Measurements from ENCODE around the gene STX2.
"Not testable (repeated sequence)": the region's sequence is repeated elsewhere in the genome, so short reads cannot be mapped to it uniquely, and the experiment has no call there.

STX2 gene

DNA sequence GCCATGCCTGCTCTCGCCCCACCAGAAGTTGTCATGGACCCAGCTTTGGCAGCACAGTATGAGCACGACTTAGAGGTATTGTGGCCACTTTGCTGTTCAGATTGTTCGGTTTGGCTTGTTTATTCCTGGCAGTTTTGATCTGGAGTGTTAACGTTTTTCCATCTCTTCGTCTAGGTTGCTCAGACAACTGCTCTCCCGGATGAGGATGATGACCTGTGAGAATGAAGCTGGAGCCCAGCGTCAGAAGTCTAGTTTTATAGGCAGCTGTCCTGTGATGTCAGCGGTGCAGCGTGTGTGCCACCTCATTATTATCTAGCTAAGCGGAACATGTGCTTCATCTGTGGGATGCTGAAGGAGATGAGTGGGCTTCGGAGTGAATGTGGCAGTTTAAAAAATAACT is 36.7 kb upstream of the STX2 start:
- not testable (repeated sequence) for H3K9me3 ChIP-seq (replicated peaks; ENCODE audit: low read length); H3K9ac ChIP-seq (ENCODE audit: low read depth, low read length); H3K27me3 ChIP-seq (ENCODE audit: control insufficient read depth, insufficient read depth, low read length); H3K4me3 ChIP-seq (ENCODE audit: low read length); H3K4me2 ChIP-seq (ENCODE audit: low read length)
- Histone ChIP-seq H3K36me3 (ENCODE audit: insufficient read depth, low read length) (peaks cover 55% of the 10 kb centered on the region), H3K4me1 (ENCODE audit: control insufficient read depth, insufficient read depth, low read length) (peaks cover 24% of the 10 kb centered on the region)

DNA sequence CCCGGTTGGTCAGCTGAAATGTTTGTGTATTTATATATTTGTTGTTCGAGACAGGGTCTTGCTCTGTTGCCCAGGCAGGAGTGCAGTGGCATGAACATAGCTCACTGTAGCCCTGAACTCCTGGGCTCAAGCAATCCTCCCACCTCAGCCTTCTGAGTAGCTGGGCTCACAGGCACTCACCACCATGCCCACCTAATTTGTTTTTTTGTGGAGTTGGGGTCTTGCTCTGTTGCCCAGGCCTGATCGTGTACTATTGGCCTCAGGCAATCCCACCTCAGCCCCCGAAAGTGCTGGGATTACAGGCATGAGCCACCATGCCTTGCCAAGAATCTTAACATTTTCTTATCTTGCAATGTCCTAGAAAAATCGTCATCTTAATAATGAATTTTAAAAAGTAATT is 36.1 kb upstream of the STX2 start:
- Histone ChIP-seq H3K4me3 (ENCODE audit: low read length) (no peak overlapping the region), H3K4me2 (ENCODE audit: low read length) (no peak overlapping the region), H3K27me3 (ENCODE audit: control insufficient read depth, insufficient read depth, low read length) (no peaks in the 10 kb centered on the region), H3K36me3 (ENCODE audit: insufficient read depth, low read length) (peaks cover 55% of the 10 kb centered on the region), H3K4me1 (ENCODE audit: control insufficient read depth, insufficient read depth, low read length) (peaks cover 27% of the 10 kb centered on the region), H3K9ac (ENCODE audit: low read depth, low read length) (no peak overlapping the region), H3K9me3 (replicated peaks; ENCODE audit: low read length) (no peaks in the 10 kb centered on the region)

DNA sequence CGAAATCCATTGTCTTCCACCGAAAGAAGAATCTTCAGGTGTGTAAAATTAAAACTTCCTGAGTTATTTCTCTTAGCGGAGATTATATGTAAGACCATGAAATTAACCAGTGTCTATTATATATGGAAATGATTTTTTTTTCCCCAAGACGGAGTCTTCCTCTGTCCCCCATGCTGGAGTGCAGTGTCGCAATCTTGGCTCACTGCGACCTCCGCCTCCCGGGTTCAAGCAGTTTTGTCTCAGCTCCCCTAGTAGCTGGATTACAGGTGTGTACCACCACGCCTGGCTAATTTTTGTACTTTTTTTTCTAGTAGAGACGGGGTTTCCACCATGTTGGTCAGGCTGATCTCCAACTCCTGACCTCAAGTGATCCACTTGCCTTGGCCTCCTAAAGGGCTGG is 35.6 kb upstream of the STX2 start:
- peaks cover 55% of the 10 kb centered on the region for H3K36me3 ChIP-seq (ENCODE audit: insufficient read depth, low read length)
- H3K4me3 ChIP-seq (ENCODE audit: low read length), result no peak overlapping the region
- H3K4me1 ChIP-seq (ENCODE audit: control insufficient read depth, insufficient read depth, low read length), result peaks cover 24% of the 10 kb centered on the region
- H3K9ac ChIP-seq (ENCODE audit: low read depth, low read length), result no peak overlapping the region
- H3K27me3 ChIP-seq (ENCODE audit: control insufficient read depth, insufficient read depth, low read length), result no peaks in the 10 kb centered on the region
- H3K4me2 ChIP-seq (ENCODE audit: low read length), result peak overlapping the region; percentile 88
- no peaks in the 10 kb centered on the region for H3K9me3 ChIP-seq (replicated peaks; ENCODE audit: low read length)

DNA sequence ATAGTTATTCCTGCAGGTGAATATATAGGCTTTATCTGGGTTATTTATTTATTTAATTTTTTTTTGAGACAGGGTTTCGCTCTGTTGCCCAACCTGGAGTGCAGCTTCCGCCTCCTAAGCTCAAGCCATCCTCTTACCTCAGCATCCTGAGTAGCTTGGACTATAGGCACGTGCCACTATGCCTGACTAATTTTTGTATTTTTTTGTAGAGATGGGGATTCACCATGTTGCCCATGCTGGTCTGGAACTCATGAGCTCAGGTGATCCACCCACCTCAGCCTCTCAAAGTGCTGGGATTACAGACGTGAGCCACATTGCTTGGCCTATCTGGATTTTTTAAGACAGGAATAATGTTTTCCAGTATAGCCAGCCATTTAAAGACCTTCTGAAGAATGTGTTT is 34.8 kb upstream of the STX2 start:
- peaks cover 20% of the 10 kb centered on the region for H3K4me1 ChIP-seq (ENCODE audit: control insufficient read depth, insufficient read depth, low read length)

DNA sequence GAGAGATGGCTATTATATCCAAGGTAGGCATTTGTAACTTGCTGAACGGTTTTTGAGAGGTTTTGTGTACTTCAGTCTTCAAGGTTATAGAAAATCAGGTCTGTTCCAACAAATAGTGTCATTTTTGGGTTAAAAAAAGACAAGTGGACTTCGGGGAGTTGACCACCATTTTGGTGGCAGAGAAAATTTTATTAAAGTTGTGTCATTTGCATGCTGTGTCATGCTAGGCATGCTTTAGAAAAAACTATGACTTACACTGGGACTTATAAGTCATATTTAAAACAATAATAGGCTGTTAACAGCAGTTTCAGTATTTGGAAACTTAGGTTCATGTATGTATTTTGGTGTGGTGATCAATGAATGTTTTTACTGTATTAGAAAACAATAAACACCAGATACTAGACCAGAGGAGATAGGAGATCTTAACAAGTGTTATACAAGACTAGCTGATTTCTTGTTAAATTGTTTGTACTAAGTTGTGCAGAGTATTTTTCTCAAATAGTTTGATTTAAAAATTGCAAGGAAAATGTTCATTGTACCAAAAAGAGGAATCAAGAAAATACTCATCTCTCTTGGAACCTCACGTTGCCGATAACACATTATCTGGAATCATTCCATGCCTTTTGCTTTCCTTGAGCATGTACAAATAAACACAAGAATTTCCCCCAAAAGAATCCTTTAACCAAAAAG is 34.2 kb upstream of the STX2 start:
- peak overlapping the region; percentile 93 for H3K9ac ChIP-seq (ENCODE audit: low read depth, low read length)
- peaks cover 55% of the 10 kb centered on the region for H3K36me3 ChIP-seq (ENCODE audit: insufficient read depth, low read length)
- H3K4me1 ChIP-seq (ENCODE audit: control insufficient read depth, insufficient read depth, low read length), result peaks cover 20% of the 10 kb centered on the region
- H3K4me2 ChIP-seq (ENCODE audit: low read length), result peak overlapping the region; percentile 88
- peak overlapping the region; percentile 81 for H3K4me3 ChIP-seq (ENCODE audit: low read length)
- no peaks in the 10 kb centered on the region for H3K27me3 ChIP-seq (ENCODE audit: control insufficient read depth, insufficient read depth, low read length)
- H3K9me3 ChIP-seq (replicated peaks; ENCODE audit: low read length), result no peaks in the 10 kb centered on the region

More for the DNA sequence above, 34.8 kb upstream of the STX2 start:
- Histone ChIP-seq H3K4me2 (ENCODE audit: low read length) (peak overlapping the region; percentile 88), H3K27me3 (ENCODE audit: control insufficient read depth, insufficient read depth, low read length) (no peaks in the 10 kb centered on the region), H3K4me3 (ENCODE audit: low read length) (peak overlapping the region; percentile 81), H3K9ac (ENCODE audit: low read depth, low read length) (peak overlapping the region; percentile 93), H3K9me3 (replicated peaks; ENCODE audit: low read length) (no peaks in the 10 kb centered on the region), H3K36me3 (ENCODE audit: insufficient read depth, low read length) (peaks cover 55% of the 10 kb centered on the region)

DNA sequence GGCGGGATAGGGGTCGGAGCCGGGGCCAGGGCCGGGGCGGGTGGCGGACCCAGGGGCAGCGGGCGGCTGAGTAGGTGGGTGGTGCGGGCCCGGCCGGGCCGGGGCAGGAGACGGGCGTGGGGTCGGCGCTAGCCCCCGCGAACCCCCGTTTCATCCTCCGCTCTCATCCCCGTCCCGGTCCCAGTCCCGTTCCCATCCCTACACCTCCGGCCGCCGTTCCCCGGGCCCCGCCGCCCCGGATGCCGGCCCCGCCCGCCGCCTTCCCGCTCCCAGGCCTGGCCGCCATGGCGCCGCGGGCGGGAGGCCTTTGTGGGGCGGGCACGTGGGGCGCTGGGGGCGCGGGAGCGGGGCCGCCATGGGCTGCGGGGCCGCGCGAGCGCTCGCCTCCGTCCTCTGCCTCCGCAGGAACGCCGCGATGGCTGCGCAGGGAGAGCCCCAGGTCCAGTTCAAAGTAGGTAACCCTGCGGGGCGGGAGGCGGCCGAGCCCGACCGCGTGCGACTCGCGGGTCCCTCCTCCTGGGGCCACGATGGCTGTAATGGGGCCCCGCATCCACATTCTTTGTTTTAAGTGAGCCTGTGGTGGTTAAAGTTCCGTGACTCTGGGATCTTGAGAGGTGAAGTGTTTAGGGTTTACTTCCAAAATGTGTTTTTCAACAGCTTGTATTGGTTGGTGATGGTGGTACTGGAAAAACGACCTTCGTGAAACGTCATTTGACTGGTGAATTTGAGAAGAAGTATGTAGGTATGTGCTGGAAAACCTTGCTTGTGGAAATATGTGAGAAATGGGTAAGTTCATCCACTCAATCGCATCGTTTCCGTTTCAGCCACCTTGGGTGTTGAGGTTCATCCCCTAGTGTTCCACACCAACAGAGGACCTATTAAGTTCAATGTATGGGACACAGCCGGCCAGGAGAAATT is 33.4 kb upstream of the STX2 start:
- Histone ChIP-seq H3K9ac (ENCODE audit: low read depth, low read length) (peak overlapping the region; percentile 93), H3K4me1 (ENCODE audit: control insufficient read depth, insufficient read depth, low read length) (peaks cover 20% of the 10 kb centered on the region), H3K4me2 (ENCODE audit: low read length) (peak overlapping the region; percentile 88), H3K36me3 (ENCODE audit: insufficient read depth, low read length) (peaks cover 50% of the 10 kb centered on the region), H3K27me3 (ENCODE audit: control insufficient read depth, insufficient read depth, low read length) (no peaks in the 10 kb centered on the region), H3K9me3 (replicated peaks; ENCODE audit: low read length) (no peaks in the 10 kb centered on the region), H3K4me3 (ENCODE audit: low read length) (peak overlapping the region; percentile 81)

DNA sequence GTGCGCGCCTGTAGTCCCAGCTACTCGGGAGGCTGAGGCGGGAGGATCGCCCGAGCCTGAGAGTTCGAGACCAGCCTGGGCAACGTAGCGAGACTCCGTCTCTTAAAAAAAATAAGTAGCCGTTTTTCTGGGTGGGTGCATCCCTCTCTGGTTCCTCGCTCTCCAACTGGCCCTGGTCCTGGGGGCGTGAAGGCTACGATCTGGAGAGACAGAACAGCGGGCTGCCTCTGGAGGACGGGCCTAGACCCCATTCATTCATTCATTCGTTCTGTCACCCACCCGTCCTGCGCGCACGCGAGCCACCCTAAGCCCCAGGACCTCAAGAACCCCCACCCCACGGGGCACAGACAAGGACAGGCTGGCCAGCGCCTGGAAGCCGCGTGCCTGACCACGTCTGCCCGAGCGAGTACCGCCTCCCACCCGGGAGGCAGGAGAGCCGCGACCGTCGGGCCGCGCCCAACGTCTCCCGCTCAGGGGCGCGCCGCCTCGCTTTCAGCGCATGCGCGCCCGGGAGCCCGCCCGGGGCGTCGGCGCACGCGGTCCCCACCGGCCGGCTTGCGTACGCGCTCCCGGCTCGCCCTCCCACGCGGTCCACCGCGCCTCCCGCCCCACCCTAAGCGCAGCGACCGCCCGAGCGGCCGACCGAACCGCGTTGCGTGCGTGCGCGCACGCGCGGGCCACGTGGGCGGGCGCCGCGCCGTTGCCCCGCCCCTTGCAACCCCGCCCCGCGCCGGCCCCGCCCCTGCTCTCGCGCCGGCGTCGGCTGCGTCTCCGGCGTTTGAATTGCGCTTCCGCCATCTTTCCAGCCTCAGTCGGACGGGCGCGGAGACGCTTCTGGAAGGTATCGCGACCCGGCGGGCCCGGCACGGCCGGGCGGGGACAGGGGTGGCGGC is 32.5 kb upstream of the STX2 start, which contains the start of gene RAN:
TSS of gene RAN (plus strand) at position 781 of the 893 bp plus-strand sequence. CDS start 528 bp downstream, outside the sequence.
- Histone ChIP-seq H3K9ac (ENCODE audit: low read depth, low read length) (peak within 1 kb of the TSS; percentile 93), H3K4me2 (ENCODE audit: low read length) (peak within 1 kb of the TSS; percentile 88), H3K27me3 (ENCODE audit: control insufficient read depth, insufficient read depth, low read length) (no peaks in the 10 kb centered on the region), H3K9me3 (replicated peaks; ENCODE audit: low read length) (no peaks in the 10 kb centered on the region), H3K4me3 (ENCODE audit: low read length) (peak within 1 kb of the TSS; percentile 89), H3K36me3 (ENCODE audit: insufficient read depth, low read length) (peaks cover 41% of the 10 kb centered on the region), H3K4me1 (ENCODE audit: control insufficient read depth, insufficient read depth, low read length) (peaks cover 20% of the 10 kb centered on the region)

DNA sequence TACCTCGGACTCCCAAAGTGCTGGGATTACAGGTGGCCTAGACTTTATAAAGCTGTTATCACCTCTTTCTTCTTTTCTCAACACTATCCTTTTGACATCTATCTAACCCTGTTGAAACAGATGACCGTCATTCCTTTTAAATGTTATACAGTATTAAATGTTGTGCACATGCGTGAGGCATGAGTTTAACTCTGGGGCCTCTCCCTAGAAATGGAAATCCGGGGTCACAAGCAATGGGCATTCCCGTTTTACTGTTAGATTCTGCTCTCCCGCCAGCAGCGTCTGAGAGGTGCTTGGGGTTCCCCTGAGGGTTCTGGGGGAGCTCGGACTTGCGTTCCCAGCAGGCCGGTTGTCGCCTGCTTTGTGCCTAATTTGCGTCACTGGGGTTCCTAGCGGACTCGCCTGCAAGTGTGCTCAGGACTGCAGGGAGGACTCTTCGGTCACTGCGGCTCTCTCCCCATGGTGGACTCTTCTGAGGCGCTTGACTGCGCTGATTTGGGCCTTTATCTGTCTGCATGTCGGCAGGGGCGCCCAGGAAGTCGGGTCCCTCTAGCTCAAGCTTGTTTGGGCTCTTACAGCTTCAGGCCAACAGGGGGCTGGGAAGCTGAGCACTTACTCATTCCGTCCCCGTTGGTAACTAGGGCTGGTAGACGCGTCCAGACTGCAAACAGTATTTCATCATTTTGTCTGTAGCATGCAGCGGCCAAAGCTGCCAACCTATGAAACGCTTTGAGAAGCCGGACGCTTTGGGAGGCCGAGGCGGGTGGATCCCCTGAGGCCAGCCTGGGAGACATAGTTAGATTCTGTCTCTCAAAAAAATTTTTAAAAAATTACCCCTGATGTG is 31.6 kb upstream of the STX2 start:
- Histone ChIP-seq H3K27me3 (ENCODE audit: control insufficient read depth, insufficient read depth, low read length) (no peaks in the 10 kb centered on the region), H3K9ac (ENCODE audit: low read depth, low read length) (peak overlapping the region; percentile 93), H3K4me2 (ENCODE audit: low read length) (peak overlapping the region; percentile 87), H3K36me3 (ENCODE audit: insufficient read depth, low read length) (peaks cover 33% of the 10 kb centered on the region), H3K9me3 (replicated peaks; ENCODE audit: low read length) (no peaks in the 10 kb centered on the region), H3K4me1 (ENCODE audit: control insufficient read depth, insufficient read depth, low read length) (peaks cover 20% of the 10 kb centered on the region), H3K4me3 (ENCODE audit: low read length) (peak overlapping the region; percentile 89)

DNA sequence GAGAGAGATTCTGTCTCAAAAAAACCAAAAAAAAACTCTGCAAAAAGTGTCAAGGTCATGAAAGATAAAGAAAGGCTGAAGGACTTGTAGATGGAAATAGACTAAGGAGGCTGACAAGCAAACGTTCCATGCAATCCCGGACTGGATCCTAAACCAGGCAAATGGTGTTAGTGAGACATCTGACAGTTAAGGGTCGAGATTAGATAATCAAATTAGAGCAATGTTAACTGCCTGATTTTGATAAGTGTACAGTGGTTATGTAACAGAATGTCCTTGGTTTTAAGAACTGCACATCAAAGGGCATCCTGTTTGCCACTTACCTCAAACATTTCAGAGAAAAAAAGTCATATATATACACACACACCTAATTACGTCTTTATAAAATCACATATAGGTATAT is 29.4 kb upstream of the STX2 start:
- H3K9me3 ChIP-seq (replicated peaks; ENCODE audit: low read length), result no peaks in the 10 kb centered on the region
- peaks cover 5% of the 10 kb centered on the region for H3K4me1 ChIP-seq (ENCODE audit: control insufficient read depth, insufficient read depth, low read length)
- H3K27me3 ChIP-seq (ENCODE audit: control insufficient read depth, insufficient read depth, low read length), result no peaks in the 10 kb centered on the region
- H3K36me3 ChIP-seq (ENCODE audit: insufficient read depth, low read length), result peaks cover 10% of the 10 kb centered on the region
- no peak overlapping the region for H3K4me2 ChIP-seq (ENCODE audit: low read length)
- H3K9ac ChIP-seq (ENCODE audit: low read depth, low read length), result no peak overlapping the region
- no peak overlapping the region for H3K4me3 ChIP-seq (ENCODE audit: low read length)

DNA sequence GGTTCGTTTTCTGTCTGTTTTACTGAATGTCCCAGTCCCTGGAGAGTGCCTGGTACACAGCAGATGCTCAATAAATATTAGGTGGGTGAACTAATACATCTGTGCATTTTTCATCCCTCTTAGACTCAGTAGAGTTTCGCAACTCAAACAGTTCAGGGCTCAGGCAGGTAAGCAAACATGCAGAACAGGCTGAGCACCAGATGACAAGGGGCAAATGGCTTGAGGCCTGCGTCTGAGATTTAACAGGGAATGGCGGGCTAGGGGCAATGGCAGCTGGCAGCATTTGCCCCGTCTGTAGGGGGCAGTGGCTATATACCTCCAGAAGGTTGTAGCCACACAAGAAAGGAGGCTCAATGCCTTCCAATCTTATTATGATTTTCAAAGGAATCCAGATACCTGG is 24.2 kb upstream of the STX2 start:
- Histone ChIP-seq H3K4me2 (ENCODE audit: low read length) (no peak overlapping the region), H3K36me3 (ENCODE audit: insufficient read depth, low read length) (no peaks in the 10 kb centered on the region), H3K9ac (ENCODE audit: low read depth, low read length) (no peak overlapping the region), H3K4me3 (ENCODE audit: low read length) (no peak overlapping the region), H3K4me1 (ENCODE audit: control insufficient read depth, insufficient read depth, low read length) (no peaks in the 10 kb centered on the region), H3K27me3 (ENCODE audit: control insufficient read depth, insufficient read depth, low read length) (no peaks in the 10 kb centered on the region), H3K9me3 (replicated peaks; ENCODE audit: low read length) (no peaks in the 10 kb centered on the region)
